ENCODE results near the gene CD83. TPM values are rescaled to one million over a fixed set of nuclear protein-coding genes. Genes with fewer than 3 reads are reported as not detected.

CD83 gene
- total RNA-seq, 4 donors from 2014 or later = 1.2 to 4.3 (median 1.8) TPM

DNA sequence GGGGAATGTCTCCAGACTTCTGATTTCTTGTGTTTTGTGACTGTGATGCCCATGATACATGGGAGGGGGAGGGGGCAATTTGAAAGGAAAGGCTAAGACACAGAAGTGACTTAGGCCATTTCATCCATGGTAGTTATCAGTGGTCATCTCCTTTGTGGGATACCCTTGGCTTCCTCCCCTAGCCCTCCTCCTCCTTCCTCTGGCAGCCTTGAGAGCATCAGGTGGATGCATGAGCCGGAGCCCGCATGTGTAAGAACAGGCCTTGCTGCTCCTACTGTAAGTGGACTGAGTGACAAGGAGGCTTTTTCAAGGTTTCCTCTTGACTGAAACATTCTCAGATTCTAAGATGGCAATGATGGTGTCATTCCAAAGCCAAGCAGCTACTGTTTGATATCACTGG is 874 bp downstream of the CD83 start:
- intact Hi-C loops (cut with DNase I) = no loop called here

DNA sequence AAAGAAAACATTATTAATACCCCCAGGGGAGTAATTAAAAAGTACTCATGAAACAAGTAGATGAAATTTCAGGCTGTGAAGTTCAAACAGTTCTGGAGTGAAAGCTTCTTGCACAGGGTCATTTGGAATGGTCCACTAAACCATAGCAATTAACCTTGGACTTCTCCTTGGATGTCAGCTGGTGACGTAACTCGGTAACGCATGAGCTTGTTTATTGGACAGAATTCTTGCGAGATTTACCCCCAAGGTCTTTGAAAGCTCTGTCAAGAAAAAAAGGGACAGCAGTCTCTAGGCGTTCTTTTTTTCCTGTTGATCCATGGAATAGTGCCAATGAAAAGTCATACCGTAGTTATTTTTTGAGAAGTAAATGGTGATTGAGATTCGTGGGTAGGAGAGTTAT is 2.2 kb downstream of the CD83 start:
- TF ChIP-seq, protein P1, sequence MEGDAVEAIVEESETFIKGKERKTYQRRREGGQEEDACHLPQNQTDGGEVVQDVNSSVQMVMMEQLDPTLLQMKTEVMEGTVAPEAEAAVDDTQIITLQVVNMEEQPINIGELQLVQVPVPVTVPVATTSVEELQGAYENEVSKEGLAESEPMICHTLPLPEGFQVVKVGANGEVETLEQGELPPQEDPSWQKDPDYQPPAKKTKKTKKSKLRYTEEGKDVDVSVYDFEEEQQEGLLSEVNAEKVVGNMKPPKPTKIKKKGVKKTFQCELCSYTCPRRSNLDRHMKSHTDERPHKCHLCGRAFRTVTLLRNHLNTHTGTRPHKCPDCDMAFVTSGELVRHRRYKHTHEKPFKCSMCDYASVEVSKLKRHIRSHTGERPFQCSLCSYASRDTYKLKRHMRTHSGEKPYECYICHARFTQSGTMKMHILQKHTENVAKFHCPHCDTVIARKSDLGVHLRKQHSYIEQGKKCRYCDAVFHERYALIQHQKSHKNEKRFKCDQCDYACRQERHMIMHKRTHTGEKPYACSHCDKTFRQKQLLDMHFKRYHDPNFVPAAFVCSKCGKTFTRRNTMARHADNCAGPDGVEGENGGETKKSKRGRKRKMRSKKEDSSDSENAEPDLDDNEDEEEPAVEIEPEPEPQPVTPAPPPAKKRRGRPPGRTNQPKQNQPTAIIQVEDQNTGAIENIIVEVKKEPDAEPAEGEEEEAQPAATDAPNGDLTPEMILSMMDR (IDR thresholded peaks at IDR 0.05) = no peak
- no peak for TF ChIP-seq EP300 (IDR thresholded peaks at IDR 0.05)
- no peaks in the 10 kb centered on the region for H3K9me3 ChIP-seq
- 69% methylated on average over 7 of the region's 7 CpGs for WGBS
- H3K36me3 ChIP-seq = no peaks in the 10 kb centered on the region
- H3K4me3 ChIP-seq = no peak overlapping the region
- intact Hi-C loops (cut with DNase I) = no loop called here
- H3K27ac ChIP-seq (replicated peaks in 1 of 4) = no peak overlapping the region
- H3K4me1 ChIP-seq = peaks cover 11 to 29% (median 24%) of the 10 kb centered on the region in 4 donors
- no peak for DNase-seq (ENCODE audit: extremely low spot score)
- H3K27me3 ChIP-seq = no peaks in the 10 kb centered on the region

More for the DNA sequence above, 874 bp downstream of the CD83 start:
- Histone ChIP-seq H3K27me3 (no peaks in the 10 kb centered on the region), H3K27ac (replicated peaks in 1 of 4) (peak overlapping the region in 1 of 4 donors; percentile 57), H3K4me1 (peaks cover 11 to 28% (median 21%) of the 10 kb centered on the region in 4 donors), H3K9me3 (no peaks in the 10 kb centered on the region), H3K36me3 (no peaks in the 10 kb centered on the region), H3K4me3 (peak overlapping the region; percentile 60 to 87 (median 70))
- TF ChIP-seq POLR2AphosphoS5 (IDR thresholded peaks at IDR 0.05) = no peak
- no peak for DNase-seq (ENCODE audit: extremely low spot score)
- 100% methylated on average over 2 of the region's 2 CpGs for WGBS

DNA sequence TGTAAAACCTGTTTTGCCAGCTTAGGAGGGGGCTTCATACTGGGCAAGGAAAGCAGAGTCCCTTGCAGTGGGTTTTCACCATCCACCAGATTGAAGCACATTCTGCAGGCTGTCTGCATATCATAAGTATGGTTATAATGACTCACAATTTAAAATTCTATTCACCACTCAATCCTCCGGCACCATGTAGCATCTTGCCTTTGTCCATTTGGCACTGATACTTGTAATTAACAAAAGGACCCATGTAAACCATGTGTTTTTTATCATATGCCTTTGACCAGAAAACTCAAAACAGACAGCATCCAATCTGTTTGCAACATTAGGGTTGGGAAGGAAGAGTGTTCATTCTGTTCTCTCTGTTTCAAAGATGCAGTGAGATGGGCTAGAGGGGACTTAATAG is 3.0 kb downstream of the CD83 start:
- no peaks in the 10 kb centered on the region for H3K9me3 ChIP-seq
- no peak overlapping the region for H3K4me3 ChIP-seq
- no peaks in the 10 kb centered on the region for H3K36me3 ChIP-seq
- WGBS = 87% methylated on average over 1 of the region's 1 CpG
- intact Hi-C loops (cut with DNase I) = no loop called here
- H3K4me1 ChIP-seq = peaks cover 11 to 29% (median 24%) of the 10 kb centered on the region in 4 donors
- TF ChIP-seq POLR2AphosphoS5 (IDR thresholded peaks at IDR 0.05) (no peak), POLR2A (IDR thresholded peaks at IDR 0.05; ENCODE audit: low read depth) (no peak), EP300 (IDR thresholded peaks at IDR 0.05) (no peak)
- TF ChIP-seq, protein P1 (IDR thresholded peaks at IDR 0.05) = no peak
- no peak overlapping the region for H3K27ac ChIP-seq (replicated peaks in 1 of 4)
- no peak for DNase-seq (ENCODE audit: extremely low spot score)
- no peaks in the 10 kb centered on the region for H3K27me3 ChIP-seq

DNA sequence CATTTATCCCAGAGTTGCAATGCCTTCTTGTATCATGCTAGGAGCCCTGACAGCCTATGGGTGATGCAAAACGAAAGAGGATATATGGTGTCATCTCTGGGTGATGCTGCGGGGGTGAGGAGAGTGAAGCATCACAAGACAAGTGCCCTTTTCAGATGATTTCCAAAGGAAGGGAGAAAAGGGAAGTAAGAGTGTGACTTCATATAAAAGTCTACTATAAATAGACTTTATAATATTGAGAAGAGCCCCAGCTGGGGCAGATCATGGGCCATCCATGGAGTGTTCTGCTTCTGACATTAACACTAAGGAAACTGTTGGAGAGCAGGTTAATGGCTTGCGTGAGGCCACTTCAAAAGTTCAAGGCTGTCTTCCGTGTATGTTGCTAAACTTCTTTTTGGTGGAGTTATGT is 4.4 kb downstream of the CD83 start:
- no peak for DNase-seq (ENCODE audit: extremely low spot score)
- Histone ChIP-seq H3K4me1 (peaks cover 11 to 28% (median 22%) of the 10 kb centered on the region in 4 donors), H3K36me3 (no peaks in the 10 kb centered on the region), H3K4me3 (no peak overlapping the region), H3K27ac (replicated peaks in 1 of 4) (no peak overlapping the region), H3K27me3 (no peaks in the 10 kb centered on the region), H3K9me3 (no peaks in the 10 kb centered on the region)
- 87% methylated on average over 4 of the region's 4 CpGs for WGBS
- TF ChIP-seq, protein P1 (IDR thresholded peaks at IDR 0.05) = no peak
- TF ChIP-seq POLR2AphosphoS5 (IDR thresholded peaks at IDR 0.05) (no peak), POLR2A (IDR thresholded peaks at IDR 0.05; ENCODE audit: low read depth) (no peak), EP300 (IDR thresholded peaks at IDR 0.05) (no peak)
- intact Hi-C loops (cut with DNase I) = no loop called here

DNA sequence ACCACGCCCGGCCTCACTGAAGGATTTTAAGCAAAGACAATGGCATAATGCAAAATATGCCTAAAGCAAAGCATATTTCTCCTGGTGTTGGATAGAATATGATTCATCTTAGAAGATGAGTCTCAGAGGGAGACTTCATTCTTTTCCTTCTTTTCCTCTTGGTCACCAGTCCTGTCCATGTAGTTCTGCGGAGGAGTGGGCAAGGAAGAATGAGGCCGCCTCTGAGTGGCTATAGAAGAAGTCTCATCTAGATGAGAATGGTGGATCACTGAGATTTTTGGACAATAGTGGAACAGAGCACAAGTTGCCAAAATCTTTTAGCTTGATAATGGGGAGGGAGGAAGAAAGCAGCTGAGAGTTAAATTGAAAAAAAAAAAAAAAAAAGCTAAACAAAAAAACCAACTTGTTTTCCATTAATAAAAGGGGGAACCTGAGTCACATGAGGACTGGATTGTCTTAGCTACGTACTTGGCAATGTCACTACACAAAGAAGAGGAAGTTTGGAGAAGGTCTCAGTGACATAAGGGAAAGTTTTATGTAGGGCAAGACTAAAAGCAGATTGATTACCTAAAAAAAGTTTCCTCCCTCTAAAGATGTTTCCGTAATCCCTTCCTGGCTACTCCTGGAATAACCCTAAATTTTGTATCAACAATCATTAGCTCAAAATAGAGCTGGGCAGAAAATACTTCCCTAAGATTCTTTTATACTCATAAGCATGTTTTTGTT is 6.0 kb downstream of the CD83 start:
- H3K27ac ChIP-seq (replicated peaks in 1 of 4) = peak overlapping the region in 1 of 4 donors; percentile 13
- WGBS = 78% methylated on average over 6 of the region's 6 CpGs
- DNase-seq (ENCODE audit: extremely low spot score) = no peak
- intact Hi-C loops (cut with DNase I) = no loop called here
- no peaks in the 10 kb centered on the region for H3K27me3 ChIP-seq
- no peaks in the 10 kb centered on the region for H3K9me3 ChIP-seq
- peaks cover 4 to 27% (median 21%) of the 10 kb centered on the region in 4 donors for H3K4me1 ChIP-seq
- TF ChIP-seq EP300 (IDR thresholded peaks at IDR 0.05) = no peak
- TF ChIP-seq, protein P1 (IDR thresholded peaks at IDR 0.05) = no peak
- H3K36me3 ChIP-seq = no peaks in the 10 kb centered on the region
- H3K4me3 ChIP-seq = no peak overlapping the region
